ENCODE data around the gene CRIP2. TPM values are rescaled to one million over a fixed set of nuclear protein-coding genes. Genes with fewer than 3 reads are reported as not detected.

The CRIP2 gene
- total and polyA plus RNA-seq, 12 donors: 5.9 to 193 (median 56.4) TPM

- Histone ChIP-seq H3K27me3 (no peaks in the 10 kb centered on the region), H3K9me3 (replicated peaks in 1 of 3) (no peaks in the 10 kb centered on the region), H3K27ac (no peak overlapping the region), H3K4me1 (replicated peaks in 1 of 2) (peaks cover 2 to 13% of the 10 kb centered on the region in 2 donors), H3K4me3 (no peak overlapping the region), H3K36me3 (replicated peaks in 1 of 2) (no peaks in the 10 kb centered on the region)
- no peak for DNase-seq
- no peak for TF ChIP-seq POLR2A (IDR thresholded peaks at IDR 0.05)
- TF ChIP-seq, protein P1, sequence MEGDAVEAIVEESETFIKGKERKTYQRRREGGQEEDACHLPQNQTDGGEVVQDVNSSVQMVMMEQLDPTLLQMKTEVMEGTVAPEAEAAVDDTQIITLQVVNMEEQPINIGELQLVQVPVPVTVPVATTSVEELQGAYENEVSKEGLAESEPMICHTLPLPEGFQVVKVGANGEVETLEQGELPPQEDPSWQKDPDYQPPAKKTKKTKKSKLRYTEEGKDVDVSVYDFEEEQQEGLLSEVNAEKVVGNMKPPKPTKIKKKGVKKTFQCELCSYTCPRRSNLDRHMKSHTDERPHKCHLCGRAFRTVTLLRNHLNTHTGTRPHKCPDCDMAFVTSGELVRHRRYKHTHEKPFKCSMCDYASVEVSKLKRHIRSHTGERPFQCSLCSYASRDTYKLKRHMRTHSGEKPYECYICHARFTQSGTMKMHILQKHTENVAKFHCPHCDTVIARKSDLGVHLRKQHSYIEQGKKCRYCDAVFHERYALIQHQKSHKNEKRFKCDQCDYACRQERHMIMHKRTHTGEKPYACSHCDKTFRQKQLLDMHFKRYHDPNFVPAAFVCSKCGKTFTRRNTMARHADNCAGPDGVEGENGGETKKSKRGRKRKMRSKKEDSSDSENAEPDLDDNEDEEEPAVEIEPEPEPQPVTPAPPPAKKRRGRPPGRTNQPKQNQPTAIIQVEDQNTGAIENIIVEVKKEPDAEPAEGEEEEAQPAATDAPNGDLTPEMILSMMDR (IDR thresholded peaks at IDR 0.05): no peak
- WGBS, 4 donors: 94 to 96% (median 95%) methylated on average over 13 to 21 of the region's 21 CpGs
- intact Hi-C loops (cut with DNase I): no loop called here
Measured at GRCh38 chr14:105426416-105427130, 48.0 kb upstream of the CRIP2 start.

- WGBS, 4 donors: 95 to 97% (median 96%) methylated on average over 10 of the region's 10 CpGs
- TF ChIP-seq POLR2A (IDR thresholded peaks at IDR 0.05): no peak
- TF ChIP-seq, protein P1 (IDR thresholded peaks at IDR 0.05): no peak
- intact Hi-C loops (cut with DNase I): no loop called here
- Histone ChIP-seq H3K4me3 (no peak overlapping the region), H3K9me3 (replicated peaks in 1 of 3) (no peaks in the 10 kb centered on the region), H3K27ac (no peak overlapping the region), H3K4me1 (replicated peaks in 1 of 2) (peaks cover 0 to 13% of the 10 kb centered on the region in 2 donors), H3K36me3 (replicated peaks in 1 of 2) (no peaks in the 10 kb centered on the region), H3K27me3 (no peaks in the 10 kb centered on the region)
- no peak for DNase-seq
Measured at GRCh38 chr14:105427412-105427811, 47.2 kb upstream of the CRIP2 start.

GRCh38 chr14:105427936-105428485 is 46.6 kb upstream of the CRIP2 start:
- no peak for TF ChIP-seq POLR2A (IDR thresholded peaks at IDR 0.05)
- TF ChIP-seq, protein P1 (IDR thresholded peaks at IDR 0.05): no peak
- 87 to 93% (median 91%) methylated on average over 9 of the region's 9 CpGs for WGBS, 4 donors
- intact Hi-C loops (cut with DNase I): no loop called here
- DNase-seq: no peak
- no peak overlapping the region for H3K4me3 ChIP-seq
- no peaks in the 10 kb centered on the region for H3K27me3 ChIP-seq
- H3K36me3 ChIP-seq (replicated peaks in 1 of 2): no peaks in the 10 kb centered on the region
- no peak overlapping the region for H3K27ac ChIP-seq
- H3K4me1 ChIP-seq (replicated peaks in 1 of 2): peaks cover 0 to 13% of the 10 kb centered on the region in 2 donors
- no peaks in the 10 kb centered on the region for H3K9me3 ChIP-seq (replicated peaks in 1 of 3)

DNA sequence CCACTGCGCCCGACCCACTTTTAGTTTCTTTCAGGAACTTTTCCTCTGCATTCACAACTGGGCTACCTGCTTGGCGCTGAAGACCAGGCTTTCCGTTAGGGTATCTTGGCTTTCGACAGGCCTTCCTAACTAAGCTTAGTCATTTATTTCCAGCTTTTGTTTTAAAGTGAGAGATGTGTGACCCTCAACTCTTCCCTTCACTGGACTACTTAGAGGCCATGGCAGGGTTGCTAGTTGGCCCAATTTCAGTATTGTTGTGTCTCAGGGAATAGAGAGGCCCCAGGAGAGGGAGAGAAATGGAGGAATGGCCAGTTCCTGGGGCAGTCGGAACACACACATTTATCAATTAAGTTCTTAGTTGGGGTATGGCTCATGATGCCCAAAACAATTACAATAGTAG is 44.6 kb upstream of the CRIP2 start:
- intact Hi-C loops (cut with DNase I): no loop called here
- no peak for TF ChIP-seq POLR2A (IDR thresholded peaks at IDR 0.05)
- TF ChIP-seq, protein P1 (IDR thresholded peaks at IDR 0.05): no peak
- peaks cover 0 to 13% of the 10 kb centered on the region in 2 donors for H3K4me1 ChIP-seq (replicated peaks in 1 of 2)
- H3K4me3 ChIP-seq: no peak overlapping the region
- H3K36me3 ChIP-seq (replicated peaks in 1 of 2): no peaks in the 10 kb centered on the region
- H3K27me3 ChIP-seq: no peaks in the 10 kb centered on the region
- 86 to 94% (median 90%) methylated on average over 6 of the region's 6 CpGs for WGBS, 4 donors
- no peak for DNase-seq
- no peaks in the 10 kb centered on the region for H3K9me3 ChIP-seq (replicated peaks in 1 of 3)
- peak overlapping the region in 3 of 5 donors; percentile 16 to 63 (median 34) for H3K27ac ChIP-seq
